IPS DF 19.7 (cell line): ENCODE measurements around the gene MROH8.
"Not testable (repeated sequence)": the region's sequence is repeated elsewhere in the genome, so short reads cannot be mapped to it uniquely, and the experiment has no call there.

ENCODE experiments used
- DNase-seq: peaks from one replicate; pipeline ENCODE4 v3.0.0-alpha.2; 2013; ENCODE audit warnings: low read depth, low spot score

The MROH8 gene

DNA sequence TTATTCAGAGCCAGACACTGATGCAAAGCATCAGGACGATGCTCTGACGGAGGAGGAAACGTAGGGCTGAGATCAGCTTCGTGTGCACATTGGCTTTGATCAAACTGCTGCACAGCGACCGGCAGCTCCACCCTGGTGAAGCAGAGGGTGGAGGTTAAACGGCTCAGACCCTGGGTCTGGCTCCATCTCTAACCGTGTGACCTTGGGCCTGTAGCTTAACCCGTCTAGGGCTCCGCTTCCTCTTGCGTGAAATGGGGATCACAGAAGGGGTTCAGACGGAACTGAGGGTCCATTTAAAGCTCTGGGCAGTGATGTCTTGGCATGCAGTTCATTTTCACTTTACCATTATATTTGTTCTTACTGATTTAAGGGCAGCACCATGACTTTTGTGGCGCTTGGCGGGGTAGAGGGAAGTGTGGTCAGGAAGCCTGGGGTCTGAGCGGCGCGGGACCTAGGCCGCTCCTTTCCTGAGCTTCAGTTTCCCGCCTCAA, 84.2 kb downstream of the MROH8 start:
- no peak for DNase-seq

DNA sequence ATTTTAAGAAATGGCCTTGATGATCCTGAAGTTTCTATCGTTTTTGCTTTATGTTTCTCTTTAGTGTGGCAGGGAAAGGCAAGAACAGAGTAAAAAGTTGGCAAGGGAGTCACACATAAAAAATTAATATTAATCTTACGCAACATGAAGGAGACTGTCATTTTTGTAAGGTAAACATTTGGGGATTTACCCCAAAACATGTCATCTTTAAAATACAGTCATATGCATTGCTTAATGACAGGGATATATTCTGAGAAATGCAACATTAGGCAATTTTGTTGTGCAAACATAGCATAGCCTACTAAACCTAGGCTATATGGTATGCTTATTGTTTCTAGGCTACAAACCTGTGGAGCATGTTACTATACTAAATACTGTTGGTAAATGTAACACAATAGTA, 88.9 kb downstream of the MROH8 start:
- DNase-seq, result no peak

- no peak for DNase-seq
Measured at GRCh38 chr20:37081717-37082289, 97.5 kb downstream of the MROH8 start.

DNA sequence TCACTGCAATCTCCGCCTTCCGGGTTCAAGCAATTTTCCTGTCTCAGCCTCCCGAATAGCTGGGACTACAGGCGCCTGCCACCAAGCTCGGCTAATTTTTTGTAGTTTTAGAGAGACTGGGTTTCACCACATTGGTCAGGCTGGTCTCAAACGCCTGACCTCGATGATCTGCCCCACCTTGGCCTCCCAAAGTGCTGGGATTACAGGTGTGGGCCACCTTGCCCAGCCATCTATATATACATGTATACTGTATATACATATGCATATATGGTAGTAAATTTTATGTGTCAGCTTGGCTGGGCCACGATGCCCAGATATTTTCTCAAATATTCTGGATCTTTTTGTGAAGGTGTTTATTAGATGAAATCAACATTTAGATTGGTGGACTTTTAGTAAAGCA, 102.3 kb downstream of the MROH8 start:
- no peak for DNase-seq

DNA sequence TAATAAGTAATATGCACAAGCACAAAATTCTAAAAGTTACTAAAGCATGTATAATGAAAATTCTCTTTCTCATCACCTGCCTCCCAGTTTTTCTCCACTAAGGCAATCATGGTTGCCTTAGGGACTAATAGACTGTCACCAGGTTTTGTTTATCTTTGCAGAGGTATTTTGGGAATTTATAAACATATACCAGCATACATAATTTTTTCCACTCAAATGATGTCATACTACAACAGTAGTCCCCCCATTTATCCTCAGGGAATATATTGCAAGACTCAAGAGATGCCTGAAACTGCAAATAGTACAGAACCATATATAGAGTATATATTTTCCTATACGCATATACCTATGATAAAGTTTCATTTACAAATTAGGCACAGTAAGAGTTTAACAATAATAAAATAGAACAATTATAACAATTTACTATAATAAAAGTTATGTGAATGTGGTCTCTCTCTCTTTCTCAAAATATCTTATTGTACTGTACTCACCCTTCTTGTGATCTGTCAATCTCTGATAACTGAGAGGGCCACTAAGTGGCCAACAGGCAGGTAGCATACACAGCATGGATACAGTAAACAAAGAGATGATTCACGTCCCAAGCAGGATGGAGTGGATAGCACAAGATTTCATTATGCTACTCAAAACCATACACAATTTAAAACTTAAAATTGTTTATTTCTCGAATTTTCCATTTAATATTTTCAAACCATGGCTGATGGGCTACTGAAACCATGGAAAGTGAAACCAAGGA, 103.2 kb downstream of the MROH8 start:
- DNase-seq, result no peak

DNA sequence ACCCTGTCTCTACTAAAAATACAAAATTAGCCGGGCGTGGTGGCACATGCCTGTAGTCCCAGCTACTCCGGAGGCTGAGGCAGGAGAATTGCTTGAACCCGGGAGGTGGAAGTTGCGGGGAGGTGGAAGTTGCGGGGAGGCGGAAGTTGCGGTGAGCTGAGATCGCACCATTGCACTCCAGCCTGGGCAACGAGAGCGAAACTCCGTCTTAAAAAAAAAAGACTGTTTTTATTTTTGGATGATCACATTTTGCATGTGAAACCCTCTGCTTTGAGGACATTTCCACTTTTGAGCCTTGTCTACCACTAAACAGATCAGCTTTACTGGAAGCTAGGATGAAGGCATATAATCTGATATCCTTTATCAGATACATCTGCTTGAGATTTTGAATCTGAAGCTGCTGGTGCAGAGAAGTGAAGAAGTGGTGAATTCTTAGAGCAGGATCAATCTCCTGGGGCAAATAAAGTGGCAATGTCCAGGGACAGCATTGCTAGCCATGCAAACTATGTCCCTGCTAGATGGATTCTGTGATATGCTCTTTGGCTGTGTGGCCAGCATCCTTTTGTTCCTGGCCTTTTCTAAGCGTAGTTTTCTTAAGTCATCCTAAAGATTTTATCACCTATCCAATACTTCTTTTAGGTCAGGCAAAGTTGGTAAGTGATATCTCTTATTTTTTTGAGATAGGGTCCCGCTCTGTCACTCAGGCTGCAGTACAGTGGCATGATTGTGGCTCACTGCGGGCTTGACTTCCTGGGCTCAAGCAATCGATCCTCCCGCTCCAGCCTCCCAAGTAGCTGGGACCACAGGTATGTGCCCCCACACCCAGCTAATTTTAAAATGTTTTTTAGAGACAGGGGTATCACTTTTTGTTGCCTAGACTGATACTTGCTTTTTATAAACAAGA, 106.8 kb downstream of the MROH8 start:
- DNase-seq, result no peak

GRCh38 chr20:37071481-37071911, 107.9 kb downstream of the MROH8 start:
- DNase-seq, result no peak

DNA sequence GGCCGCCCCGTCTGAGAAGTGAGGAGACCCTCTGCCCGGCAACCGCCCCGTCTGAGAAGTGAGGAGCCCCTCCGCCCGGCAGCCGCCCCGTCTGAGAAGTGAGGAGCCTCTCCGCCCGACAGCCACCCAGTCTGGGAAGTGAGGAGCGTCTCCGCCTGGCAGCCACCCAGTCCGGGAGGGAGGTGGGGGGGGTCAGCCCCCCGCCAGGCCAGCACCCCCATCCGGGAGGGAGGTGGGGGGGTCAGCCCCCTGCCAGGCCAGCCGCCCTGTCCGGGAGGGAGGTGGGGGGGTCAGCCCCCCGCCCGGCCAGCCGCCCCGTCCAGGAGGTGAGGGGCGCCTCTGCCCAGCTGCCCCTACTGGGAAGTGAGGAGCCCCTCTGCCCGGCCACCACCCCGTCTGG, 109.8 kb downstream of the MROH8 start:
- DNase-seq, result not testable (repeated sequence)

DNA sequence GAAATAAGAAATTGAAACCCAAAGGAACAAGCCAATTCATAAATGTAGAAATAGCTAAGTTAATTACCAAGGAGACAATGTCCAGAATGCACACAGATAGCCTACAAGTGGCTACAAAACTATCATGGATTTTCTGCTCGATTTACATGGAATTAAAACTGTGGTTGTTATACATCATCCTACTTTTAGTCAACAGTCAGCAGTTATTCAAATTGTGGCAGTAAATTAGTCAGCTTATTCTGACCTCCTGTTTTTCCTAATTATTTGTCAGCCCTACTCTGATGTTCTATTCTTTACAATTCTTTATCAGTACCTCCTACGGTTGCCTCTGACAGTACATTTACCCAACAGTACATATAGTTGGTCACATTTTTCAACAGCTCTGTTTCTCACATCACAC, 113.2 kb downstream of the MROH8 start:
- DNase-seq, result no peak

- DNase-seq, result no peak
Measured at GRCh38 chr20:37055276-37055675, 124.1 kb downstream of the MROH8 start.

GRCh38 chr20:37053230-37053950, 126.0 kb downstream of the MROH8 start:
- no peak for DNase-seq
